Esophagus squamous epithelium (tissue), 5 donors: ENCODE data around the gene CARD14. TPM values are rescaled to one million over a fixed set of nuclear protein-coding genes. Genes with fewer than 3 reads are reported as not detected.

Experiments
- DNase-seq: peaks from one replicate; lab custom pipeline; 2025; lab: John Stamatoyannopoulos, UW
- H3K27ac ChIP-seq, 4 donors: fragments of 200-600 bp; sonication (generic); one replicate each; pipeline ENCODE4 v1.5.1; 2016 to 2019; ENCODE audit warnings: mild to moderate bottlenecking in 1 of 4
- H3K27me3 ChIP-seq, 4 donors: fragments of 200-600 bp; sonication (generic); 1 replicate in 3 of 4; 2 replicates in 1 of 4; pipeline versions ENCODE4 v1.5.1 to v1.6.0; 2017 to 2021; ENCODE audit warnings: antibody characterized with exemption in 1 of 4
- H3K36me3 ChIP-seq, 3 donors: fragments of 200-600 bp; sonication (generic); one replicate each; pipeline ENCODE4 v1.5.1; 2016 to 2019
- H3K4me1 ChIP-seq, 3 donors: fragments of 200-600 bp; sonication (generic); one replicate each; pipeline ENCODE4 v1.5.1; 2017 to 2019
- H3K4me3 ChIP-seq, 4 donors: fragments of 200-600 bp; sonication (generic); 1 replicate in 3 of 4; 2 replicates in 1 of 4; pipeline ENCODE4 v1.5.1; 2016 to 2019; ENCODE audit warnings: mild to moderate bottlenecking in 2 of 4, moderate library complexity in 1 of 4
- H3K9me3 ChIP-seq, 3 donors: fragments of 200-600 bp; sonication (generic); one replicate each; pipeline ENCODE4 v1.5.1; 2016 to 2019
- POLR2A ChIP-seq, 4 donors: fragments of 450-650 bp; IDR thresholded peaks; one replicate each; pipeline ENCODE4 v1.6.1; 2017; ENCODE audit warnings: antibody characterized with exemption in 4 of 4, mild to moderate bottlenecking in 4 of 4, moderate library complexity in 3 of 4
- WGBS, 2 donors: methylation state at CpG; one replicate each; pipeline ENCODE4 v1.1.5; 2018; 5-methylcytosine and 5-hydroxymethylcytosine counted together
- intact Hi-C: fragments of 100-400 bp; cut with DNase I; formaldehyde crosslinking; loops from one replicate; pipeline ENCODE4 v1.15.0; 2022
- total RNA-seq, 4 donors: library from RNA; depleted of rRNA; stranded (reverse); fragments of >200 nt; gene quantifications; one replicate each; pipeline ENCODE4 v1.1.0, GENCODE V29; 2016
- TF ChIP-seq, protein P1 (sequence below), 6 experiments: fragments of 450-650 bp in 4 of 6; fragments of 200-600 bp in 2 of 6; sonication (generic) in 2 of 6; IDR thresholded peaks; one replicate each; pipeline ENCODE4 v1.5.1; 2016 to 2019; ENCODE audit warnings: antibody characterized with exemption in 6 of 6, mild to moderate bottlenecking in 4 of 6, moderate library complexity in 4 of 6
- donor health status: DM: yes; HTN: yes; CAD: no.

The CARD14 gene
- total RNA-seq, 4 donors from 2014 or later = 13.0 to 54.3 (median 27.6) TPM

GRCh38 chr17:80183581-80184422 lies 14.0 kb downstream of the CARD14 start:
- no peak for DNase-seq
- Histone ChIP-seq H3K4me1 (peaks cover 10 to 25% (median 18%) of the 10 kb centered on the region in 3 donors), H3K36me3 (peaks cover 0 to 38% (median 0%) of the 10 kb centered on the region in 3 donors), H3K27me3 (peaks cover 0 to 3% (median 0%) of the 10 kb centered on the region in 4 donors), H3K27ac (no peak overlapping the region), H3K9me3 (no peaks in the 10 kb centered on the region), H3K4me3 (no peak overlapping the region)
- intact Hi-C loops = no loop called here
- TF ChIP-seq, protein P1, sequence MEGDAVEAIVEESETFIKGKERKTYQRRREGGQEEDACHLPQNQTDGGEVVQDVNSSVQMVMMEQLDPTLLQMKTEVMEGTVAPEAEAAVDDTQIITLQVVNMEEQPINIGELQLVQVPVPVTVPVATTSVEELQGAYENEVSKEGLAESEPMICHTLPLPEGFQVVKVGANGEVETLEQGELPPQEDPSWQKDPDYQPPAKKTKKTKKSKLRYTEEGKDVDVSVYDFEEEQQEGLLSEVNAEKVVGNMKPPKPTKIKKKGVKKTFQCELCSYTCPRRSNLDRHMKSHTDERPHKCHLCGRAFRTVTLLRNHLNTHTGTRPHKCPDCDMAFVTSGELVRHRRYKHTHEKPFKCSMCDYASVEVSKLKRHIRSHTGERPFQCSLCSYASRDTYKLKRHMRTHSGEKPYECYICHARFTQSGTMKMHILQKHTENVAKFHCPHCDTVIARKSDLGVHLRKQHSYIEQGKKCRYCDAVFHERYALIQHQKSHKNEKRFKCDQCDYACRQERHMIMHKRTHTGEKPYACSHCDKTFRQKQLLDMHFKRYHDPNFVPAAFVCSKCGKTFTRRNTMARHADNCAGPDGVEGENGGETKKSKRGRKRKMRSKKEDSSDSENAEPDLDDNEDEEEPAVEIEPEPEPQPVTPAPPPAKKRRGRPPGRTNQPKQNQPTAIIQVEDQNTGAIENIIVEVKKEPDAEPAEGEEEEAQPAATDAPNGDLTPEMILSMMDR (IDR thresholded peaks at IDR 0.05) = no peak
- no peak for TF ChIP-seq POLR2A (IDR thresholded peaks at IDR 0.05)
- WGBS, 2 donors = 75 to 86% methylated on average over 16 to 23 of the region's 26 CpGs

- Histone ChIP-seq H3K27me3 (peaks cover 0 to 3% (median 0%) of the 10 kb centered on the region in 4 donors), H3K27ac (no peak overlapping the region), H3K9me3 (no peaks in the 10 kb centered on the region), H3K4me1 (peaks cover 10 to 28% (median 18%) of the 10 kb centered on the region in 3 donors), H3K36me3 (peaks cover 0 to 33% (median 0%) of the 10 kb centered on the region in 3 donors), H3K4me3 (no peak overlapping the region)
- 69 to 91% methylated on average over 9 of the region's 10 CpGs for WGBS, 2 donors
- TF ChIP-seq, protein P1 (IDR thresholded peaks at IDR 0.05) = no peak
- TF ChIP-seq POLR2A (IDR thresholded peaks at IDR 0.05) = no peak
- DNase-seq = no peak
- intact Hi-C loops = no loop called here
Observed at GRCh38 chr17:80184423-80184714, 14.5 kb downstream of the CARD14 start.

GRCh38 chr17:80185968-80186367 lies 16.1 kb downstream of the CARD14 start:
- H3K27me3 ChIP-seq = peaks cover 0 to 3% (median 0%) of the 10 kb centered on the region in 4 donors
- no peaks in the 10 kb centered on the region for H3K9me3 ChIP-seq
- intact Hi-C loops = no loop called here
- TF ChIP-seq, protein P1 (IDR thresholded peaks at IDR 0.05) = no peak
- TF ChIP-seq POLR2A (IDR thresholded peaks at IDR 0.05) = no peak
- H3K4me3 ChIP-seq = no peak overlapping the region
- 84 to 89% methylated on average over 5 to 7 of the region's 9 CpGs for WGBS, 2 donors
- peaks cover 0 to 23% (median 0%) of the 10 kb centered on the region in 3 donors for H3K36me3 ChIP-seq
- H3K27ac ChIP-seq = no peak overlapping the region
- peaks cover 10 to 38% (median 19%) of the 10 kb centered on the region in 3 donors for H3K4me1 ChIP-seq
- no peak for DNase-seq

- intact Hi-C loops = no loop called here
- WGBS, 2 donors = 44 to 53% methylated on average over 16 of the region's 16 CpGs
- Histone ChIP-seq H3K27ac (peak overlapping the region; percentile 62 to 82 (median 74)), H3K36me3 (peaks cover 0 to 21% (median 0%) of the 10 kb centered on the region in 3 donors), H3K4me3 (peak overlapping the region in 3 of 4 donors; percentile 21 to 50 (median 31)), H3K4me1 (peaks cover 18 to 48% (median 24%) of the 10 kb centered on the region in 3 donors), H3K27me3 (peaks cover 0 to 2% (median 0%) of the 10 kb centered on the region in 4 donors), H3K9me3 (no peaks in the 10 kb centered on the region)
- no peak for TF ChIP-seq POLR2A (IDR thresholded peaks at IDR 0.05)
- TF ChIP-seq, protein P1 (IDR thresholded peaks at IDR 0.05) = no peak
- no peak for DNase-seq
Observed at GRCh38 chr17:80187090-80187489, 17.3 kb downstream of the CARD14 start.

DNA sequence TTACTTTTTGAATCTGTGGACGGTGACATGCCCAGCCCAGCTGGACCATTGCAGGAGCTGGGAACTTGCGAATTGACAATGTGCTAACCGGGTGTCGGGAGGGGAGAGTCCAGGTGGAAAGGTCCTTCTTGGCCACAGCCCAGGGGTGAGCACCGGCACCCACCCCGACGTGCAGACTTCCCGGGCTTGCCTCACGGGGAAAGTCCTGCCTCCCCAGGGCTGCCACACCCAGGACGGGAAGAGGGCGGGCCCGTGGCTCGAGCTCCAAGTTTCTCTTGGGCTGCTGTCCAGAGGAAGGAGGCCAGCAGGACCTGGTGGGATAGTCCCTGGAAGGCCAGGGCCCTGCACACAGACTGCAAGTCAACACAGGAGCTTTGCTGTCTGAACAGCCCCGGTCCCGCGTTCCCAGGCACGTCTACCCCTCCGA lies 17.7 kb downstream of the CARD14 start:
- Histone ChIP-seq H3K36me3 (peaks cover 0 to 17% (median 0%) of the 10 kb centered on the region in 3 donors), H3K27me3 (no peaks in the 10 kb centered on the region), H3K9me3 (no peaks in the 10 kb centered on the region), H3K4me1 (peaks cover 22 to 52% (median 24%) of the 10 kb centered on the region in 3 donors), H3K27ac (peak overlapping the region; percentile 62 to 82 (median 74)), H3K4me3 (peak overlapping the region in 3 of 4 donors; percentile 21 to 50 (median 31))
- WGBS, 2 donors = 22 to 45% methylated on average over 6 to 10 of the region's 18 CpGs
- intact Hi-C loops = no loop called here
- DNase-seq = no peak
- peak in 1 of 4 donors; percentile 19 for TF ChIP-seq POLR2A (IDR thresholded peaks at IDR 0.05)
- TF ChIP-seq, protein P1 (IDR thresholded peaks at IDR 0.05) = no peak
